ENCODE results near the gene C1orf146. TPM values are rescaled to one million over a fixed set of nuclear protein-coding genes. Genes with fewer than 3 reads are reported as not detected.

Gene C1orf146
- total and polyA plus RNA-seq, 12 donors, result not detected

- no peak for DNase-seq
- 90 to 96% methylated on average over 1 of the region's 1 CpG for WGBS, 2 donors
These were observed 31.6 kb upstream of the C1orf146 start for GRCh38 chr1:92186081-92186480.

GRCh38 chr1:92188436-92189255 is 29.1 kb upstream of the C1orf146 start:
- no peaks in the 10 kb centered on the region for H3K27me3 ChIP-seq
- H3K9me3 ChIP-seq, result no peaks in the 10 kb centered on the region
- WGBS, 2 donors, result 87 to 92% methylated on average over 7 of the region's 7 CpGs
- no peaks in the 10 kb centered on the region for H3K4me1 ChIP-seq
- no peak overlapping the region for H3K27ac ChIP-seq
- DNase-seq (no peak), ATAC-seq (no peak)
- H3K4me3 ChIP-seq, result no peak overlapping the region
- no peak for TF ChIP-seq CTCF (IDR thresholded peaks at IDR 0.05)
- peaks cover 0 to 12% (median 0%) of the 10 kb centered on the region in 9 donors for H3K36me3 ChIP-seq
- intact Hi-C loops (cut with DNase I), result no loop called here

More at GRCh38 chr1:92186081-92186480, 31.6 kb upstream of the C1orf146 start:
- no peak overlapping the region for H3K27ac ChIP-seq
- intact Hi-C loops (cut with DNase I), result no loop called here
- H3K4me1 ChIP-seq, result no peaks in the 10 kb centered on the region
- peaks cover 0 to 35% (median 0%) of the 10 kb centered on the region in 9 donors for H3K36me3 ChIP-seq
- no peak overlapping the region for H3K4me3 ChIP-seq
- no peak for ATAC-seq
- H3K9me3 ChIP-seq, result no peaks in the 10 kb centered on the region
- no peaks in the 10 kb centered on the region for H3K27me3 ChIP-seq
- TF ChIP-seq CTCF (IDR thresholded peaks at IDR 0.05), result no peak

- Histone ChIP-seq H3K4me1 (peaks cover 0 to 4% (median 0%) of the 10 kb centered on the region in 9 donors), H3K9me3 (peaks cover 0 to 4% (median 0%) of the 10 kb centered on the region in 11 donors), H3K27ac (no peak overlapping the region), H3K36me3 (no peaks in the 10 kb centered on the region), H3K27me3 (no peaks in the 10 kb centered on the region), H3K4me3 (no peak overlapping the region)
- DNase-seq (no peak), ATAC-seq (no peak)
- 78 to 82% methylated on average over 2 of the region's 2 CpGs for WGBS, 2 donors
- TF ChIP-seq CTCF (IDR thresholded peaks at IDR 0.05), result no peak
- intact Hi-C loops (cut with DNase I), result no loop called here
These were observed 26.0 kb upstream of the C1orf146 start for GRCh38 chr1:92191726-92192125.

- Histone ChIP-seq H3K9me3 (peaks cover 0 to 4% (median 0%) of the 10 kb centered on the region in 11 donors), H3K27ac (no peak overlapping the region), H3K4me1 (peaks cover 0 to 4% (median 0%) of the 10 kb centered on the region in 9 donors), H3K4me3 (no peak overlapping the region), H3K27me3 (no peaks in the 10 kb centered on the region), H3K36me3 (no peaks in the 10 kb centered on the region)
- intact Hi-C loops (cut with DNase I), result no loop called here
- ATAC-seq (no peak), DNase-seq (no peak)
- WGBS, 2 donors, result 81 to 87% methylated on average over 9 of the region's 9 CpGs
- TF ChIP-seq CTCF (IDR thresholded peaks at IDR 0.05), result no peak
These were observed 25.5 kb upstream of the C1orf146 start for GRCh38 chr1:92192246-92192645.
